ENCODE results near the gene CDC20B. TPM values are rescaled to one million over a fixed set of nuclear protein-coding genes. Genes with fewer than 3 reads are reported as not detected.

The CDC20B gene
- total RNA-seq (not detected), polyA plus RNA-seq (not detected)

GRCh38 chr5:55172937-55173686 is at the start of gene CDC20B:
Gene CDC20B, minus strand, starts transcription at chr5:55173177. Its CDS starts 177 bp downstream, at chr5:55173000.
- DNase-seq, result peak; percentile 41 to 72 (median 71)
- Histone ChIP-seq H3K4me3 (ENCODE audit: low read depth, low read length) (peak within 1 kb of the TSS; percentile 75), H3K4me1 (ENCODE audit: control insufficient read depth, insufficient read depth, low read length, poor library complexity, severe bottlenecking) (peaks cover 37% of the 10 kb centered on the region), H3K27ac (ENCODE audit: insufficient read depth, low read length, poor library complexity, severe bottlenecking) (no peak within 1 kb of the TSS), H3K36me3 (ENCODE audit: control insufficient read depth, insufficient read depth, low read length) (no peaks in the 10 kb centered on the region), H3K9me3 (ENCODE audit: control insufficient read depth in 2 of 2, low read length in 2 of 2) (peaks cover 0 to 3% of the 10 kb centered on the region in 2 experiments), H3K27me3 (ENCODE audit: control insufficient read depth, insufficient read depth, low read length) (peaks cover 64% of the 10 kb centered on the region)
- H3K27me3 Mint-ChIP-seq, result peaks cover 92% of the 10 kb centered on the region
- ATAC-seq (ENCODE audit: low read depth in 2 of 2), result peak; percentile 63 to 69
- H3K27ac Mint-ChIP-seq, result peak within 1 kb of the TSS in 2 of 3 donors; percentile 39 to 79
- peaks cover 0 to 4% (median 0%) of the 10 kb centered on the region in 7 donors for H3K9me3 Mint-ChIP-seq
- H3K4me3 Mint-ChIP-seq, result peak within 1 kb of the TSS; percentile 82 to 89 (median 86)
- H3K36me3 Mint-ChIP-seq, result no peaks in the 10 kb centered on the region
- peaks cover 15 to 32% (median 25%) of the 10 kb centered on the region in 4 donors for H3K4me1 Mint-ChIP-seq

- Histone ChIP-seq H3K9me3 (ENCODE audit: control insufficient read depth in 2 of 2, low read length in 2 of 2) (peaks cover 0 to 1% of the 10 kb centered on the region in 2 experiments), H3K4me3 (ENCODE audit: low read depth, low read length) (no peak overlapping the region), H3K27ac (ENCODE audit: insufficient read depth, low read length, poor library complexity, severe bottlenecking) (no peak overlapping the region), H3K27me3 (ENCODE audit: control insufficient read depth, insufficient read depth, low read length) (peaks cover 57% of the 10 kb centered on the region), H3K36me3 (ENCODE audit: control insufficient read depth, insufficient read depth, low read length) (no peaks in the 10 kb centered on the region), H3K4me1 (ENCODE audit: control insufficient read depth, insufficient read depth, low read length, poor library complexity, severe bottlenecking) (peaks cover 38% of the 10 kb centered on the region)
- Mint-ChIP-seq H3K36me3 (no peaks in the 10 kb centered on the region), H3K27me3 (peaks cover 87% of the 10 kb centered on the region), H3K9me3 (peaks cover 0 to 5% (median 0%) of the 10 kb centered on the region in 7 donors), H3K27ac (peak overlapping the region in 1 of 3 donors; percentile 10), H3K4me1 (peaks cover 5 to 41% (median 21%) of the 10 kb centered on the region in 4 donors), H3K4me3 (peak overlapping the region in 2 of 4 donors; percentile 58 to 67)
- no peak for ATAC-seq (ENCODE audit: low read depth in 2 of 2)
- DNase-seq, result peak in 1 of 3 donors; percentile 19
Observed at GRCh38 chr5:55222092-55222984, 49.4 kb upstream of the CDC20B start.

- Histone ChIP-seq H3K36me3 (ENCODE audit: control insufficient read depth, insufficient read depth, low read length) (no peaks in the 10 kb centered on the region), H3K4me1 (ENCODE audit: control insufficient read depth, insufficient read depth, low read length, poor library complexity, severe bottlenecking) (peaks cover 23% of the 10 kb centered on the region), H3K27me3 (ENCODE audit: control insufficient read depth, insufficient read depth, low read length) (peaks cover 54% of the 10 kb centered on the region), H3K9me3 (ENCODE audit: control insufficient read depth in 2 of 2, low read length in 2 of 2) (peaks cover 0 to 1% of the 10 kb centered on the region in 2 experiments), H3K4me3 (ENCODE audit: low read depth, low read length) (no peak overlapping the region), H3K27ac (ENCODE audit: insufficient read depth, low read length, poor library complexity, severe bottlenecking) (no peak overlapping the region)
- no peak overlapping the region for H3K27ac Mint-ChIP-seq
- ATAC-seq (ENCODE audit: low read depth in 2 of 2), result no peak
- H3K4me3 Mint-ChIP-seq, result peak overlapping the region in 3 of 4 donors; percentile 56 to 76 (median 57)
- H3K4me1 Mint-ChIP-seq, result peaks cover 5 to 35% (median 16%) of the 10 kb centered on the region in 4 donors
- no peaks in the 10 kb centered on the region for H3K36me3 Mint-ChIP-seq
- H3K9me3 Mint-ChIP-seq, result peaks cover 0 to 3% (median 0%) of the 10 kb centered on the region in 7 donors
- DNase-seq, result peak in 1 of 3 donors; percentile 29
- peaks cover 89% of the 10 kb centered on the region for H3K27me3 Mint-ChIP-seq
Observed at GRCh38 chr5:55220433-55221185, 47.6 kb upstream of the CDC20B start.

GRCh38 chr5:55219770-55220169 is 46.8 kb upstream of the CDC20B start:
- no peak for DNase-seq
- H3K4me3 ChIP-seq (ENCODE audit: low read depth, low read length), result no peak overlapping the region
- H3K27me3 ChIP-seq (ENCODE audit: control insufficient read depth, insufficient read depth, low read length), result peaks cover 46% of the 10 kb centered on the region
- H3K27me3 Mint-ChIP-seq, result peaks cover 86% of the 10 kb centered on the region
- peaks cover 0 to 1% of the 10 kb centered on the region in 2 experiments for H3K9me3 ChIP-seq (ENCODE audit: control insufficient read depth in 2 of 2, low read length in 2 of 2)
- no peak overlapping the region for H3K27ac ChIP-seq (ENCODE audit: insufficient read depth, low read length, poor library complexity, severe bottlenecking)
- no peak for ATAC-seq (ENCODE audit: low read depth in 2 of 2)
- peak overlapping the region in 2 of 4 donors; percentile 26 to 72 for H3K4me3 Mint-ChIP-seq
- no peaks in the 10 kb centered on the region for H3K36me3 Mint-ChIP-seq
- peaks cover 5 to 35% (median 16%) of the 10 kb centered on the region in 4 donors for H3K4me1 Mint-ChIP-seq
- peaks cover 23% of the 10 kb centered on the region for H3K4me1 ChIP-seq (ENCODE audit: control insufficient read depth, insufficient read depth, low read length, poor library complexity, severe bottlenecking)
- no peaks in the 10 kb centered on the region for H3K36me3 ChIP-seq (ENCODE audit: control insufficient read depth, insufficient read depth, low read length)
- H3K27ac Mint-ChIP-seq, result no peak overlapping the region
- H3K9me3 Mint-ChIP-seq, result peaks cover 0 to 2% (median 0%) of the 10 kb centered on the region in 7 donors

GRCh38 chr5:55218967-55219366 is 46.0 kb upstream of the CDC20B start:
- Mint-ChIP-seq H3K9me3 (peaks cover 0 to 2% (median 0%) of the 10 kb centered on the region in 7 donors), H3K36me3 (no peaks in the 10 kb centered on the region), H3K27ac (no peak overlapping the region), H3K4me3 (no peak overlapping the region), H3K27me3 (peaks cover 83% of the 10 kb centered on the region), H3K4me1 (peaks cover 5 to 34% (median 16%) of the 10 kb centered on the region in 4 donors)
- Histone ChIP-seq H3K4me1 (ENCODE audit: control insufficient read depth, insufficient read depth, low read length, poor library complexity, severe bottlenecking) (peaks cover 23% of the 10 kb centered on the region), H3K9me3 (ENCODE audit: control insufficient read depth in 2 of 2, low read length in 2 of 2) (peaks cover 0 to 1% of the 10 kb centered on the region in 2 experiments), H3K27me3 (ENCODE audit: control insufficient read depth, insufficient read depth, low read length) (peaks cover 43% of the 10 kb centered on the region), H3K4me3 (ENCODE audit: low read depth, low read length) (no peak overlapping the region), H3K36me3 (ENCODE audit: control insufficient read depth, insufficient read depth, low read length) (no peaks in the 10 kb centered on the region), H3K27ac (ENCODE audit: insufficient read depth, low read length, poor library complexity, severe bottlenecking) (no peak overlapping the region)
- DNase-seq, result no peak
- ATAC-seq (ENCODE audit: low read depth in 2 of 2), result no peak

- no peak overlapping the region for H3K4me3 ChIP-seq (ENCODE audit: low read depth, low read length)
- Mint-ChIP-seq H3K36me3 (no peaks in the 10 kb centered on the region), H3K27ac (no peak overlapping the region), H3K4me1 (peaks cover 0 to 2% (median 0%) of the 10 kb centered on the region in 4 donors), H3K4me3 (no peak overlapping the region), H3K9me3 (no peaks in the 10 kb centered on the region), H3K27me3 (peaks cover 47% of the 10 kb centered on the region)
- peaks cover 6% of the 10 kb centered on the region for H3K27me3 ChIP-seq (ENCODE audit: control insufficient read depth, insufficient read depth, low read length)
- no peak for ATAC-seq (ENCODE audit: low read depth in 2 of 2)
- H3K36me3 ChIP-seq (ENCODE audit: control insufficient read depth, insufficient read depth, low read length), result no peaks in the 10 kb centered on the region
- no peaks in the 10 kb centered on the region for H3K9me3 ChIP-seq (ENCODE audit: control insufficient read depth in 2 of 2, low read length in 2 of 2)
- H3K27ac ChIP-seq (ENCODE audit: insufficient read depth, low read length, poor library complexity, severe bottlenecking), result no peak overlapping the region
- no peaks in the 10 kb centered on the region for H3K4me1 ChIP-seq (ENCODE audit: control insufficient read depth, insufficient read depth, low read length, poor library complexity, severe bottlenecking)
- no peak for DNase-seq
Observed at GRCh38 chr5:55211184-55211874, 38.4 kb upstream of the CDC20B start.

Data from CD4-positive, CD25-positive, alpha-beta regulatory T cell (primary cell).